Fibroblast of lung (primary cell): ENCODE measurements around the gene THOP1.

Experiments
- EZH2 ChIP-seq: IDR thresholded peaks from 2 replicates; pipeline ENCODE4 v1.5.1; 2012; ENCODE audit warnings: low read length, control low read depth, mild to moderate bottlenecking; ENCODE audit errors: missing control alignments
- TF ChIP-seq, protein P1 (sequence below), 2 donors: IDR thresholded peaks in 1 of 2; conservative IDR thresholded peaks in 1 of 2; 1 replicate in 1 of 2; 2 replicates in 1 of 2; pipeline ENCODE4 v1.5.1; 2011 to 2012; ENCODE audit warnings: low read length in 2 of 2, control low read depth in 1 of 2, inconsistent platforms in 1 of 2, low read depth in 1 of 2, mild to moderate bottlenecking in 1 of 2

DNA sequence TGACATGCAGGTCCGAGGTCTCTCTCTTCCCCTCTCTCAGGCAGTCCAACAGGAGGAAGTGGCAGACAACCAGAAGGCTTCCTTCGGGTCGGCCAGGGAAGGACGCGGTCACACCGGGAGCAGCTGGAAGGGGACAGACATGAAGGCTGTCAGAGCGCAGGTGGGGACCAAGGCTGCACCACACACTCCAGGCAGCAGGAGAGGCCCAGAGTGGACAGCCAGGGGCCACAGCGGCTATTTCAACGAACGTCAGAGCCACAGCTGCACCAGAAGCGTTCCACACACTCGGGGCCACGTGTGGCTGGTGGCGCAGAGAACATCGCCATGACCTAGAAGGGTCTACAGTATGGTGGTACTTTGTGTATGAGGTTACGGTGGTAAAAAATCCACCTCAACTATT, 29.5 kb upstream of the THOP1 start:
- TF ChIP-seq, protein P1, sequence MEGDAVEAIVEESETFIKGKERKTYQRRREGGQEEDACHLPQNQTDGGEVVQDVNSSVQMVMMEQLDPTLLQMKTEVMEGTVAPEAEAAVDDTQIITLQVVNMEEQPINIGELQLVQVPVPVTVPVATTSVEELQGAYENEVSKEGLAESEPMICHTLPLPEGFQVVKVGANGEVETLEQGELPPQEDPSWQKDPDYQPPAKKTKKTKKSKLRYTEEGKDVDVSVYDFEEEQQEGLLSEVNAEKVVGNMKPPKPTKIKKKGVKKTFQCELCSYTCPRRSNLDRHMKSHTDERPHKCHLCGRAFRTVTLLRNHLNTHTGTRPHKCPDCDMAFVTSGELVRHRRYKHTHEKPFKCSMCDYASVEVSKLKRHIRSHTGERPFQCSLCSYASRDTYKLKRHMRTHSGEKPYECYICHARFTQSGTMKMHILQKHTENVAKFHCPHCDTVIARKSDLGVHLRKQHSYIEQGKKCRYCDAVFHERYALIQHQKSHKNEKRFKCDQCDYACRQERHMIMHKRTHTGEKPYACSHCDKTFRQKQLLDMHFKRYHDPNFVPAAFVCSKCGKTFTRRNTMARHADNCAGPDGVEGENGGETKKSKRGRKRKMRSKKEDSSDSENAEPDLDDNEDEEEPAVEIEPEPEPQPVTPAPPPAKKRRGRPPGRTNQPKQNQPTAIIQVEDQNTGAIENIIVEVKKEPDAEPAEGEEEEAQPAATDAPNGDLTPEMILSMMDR (conservative IDR thresholded peaks at IDR 0.05 in 1 of 2, IDR thresholded peaks at IDR 0.05 in 1 of 2; ENCODE audit: low read depth in 1 of 2, low read length in 2 of 2) = no peak
- no peak for TF ChIP-seq EZH2
